ENCODE results near the gene SOD3.

Gene SOD3

DNA sequence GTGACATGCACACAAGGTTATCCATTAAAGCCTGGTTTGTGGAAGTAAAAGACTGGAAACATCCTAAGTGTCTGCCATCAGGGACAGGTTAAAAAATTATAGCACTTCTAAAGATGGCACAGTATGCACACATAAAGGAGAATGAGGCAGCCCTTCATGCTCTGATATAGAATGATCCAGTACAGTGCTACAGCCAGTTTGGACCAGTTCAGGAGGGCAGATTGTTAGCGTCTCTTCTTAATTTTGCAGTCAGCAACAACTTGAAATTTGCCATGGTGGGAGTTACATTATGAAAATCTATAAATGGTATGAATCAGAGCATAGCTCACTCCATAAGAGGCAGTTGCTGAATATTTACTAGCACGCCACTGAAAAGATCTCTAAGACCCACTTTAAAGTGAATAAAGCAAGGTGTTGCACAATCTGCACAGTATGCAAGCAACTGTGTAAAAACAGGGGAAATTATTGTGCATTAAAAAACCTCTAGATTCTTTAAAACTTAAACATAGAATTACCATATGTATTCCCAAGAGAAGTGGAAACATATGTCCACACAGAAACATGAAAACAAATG, 20.3 kb upstream of the SOD3 start:
- DNase-seq, result no peak

DNA sequence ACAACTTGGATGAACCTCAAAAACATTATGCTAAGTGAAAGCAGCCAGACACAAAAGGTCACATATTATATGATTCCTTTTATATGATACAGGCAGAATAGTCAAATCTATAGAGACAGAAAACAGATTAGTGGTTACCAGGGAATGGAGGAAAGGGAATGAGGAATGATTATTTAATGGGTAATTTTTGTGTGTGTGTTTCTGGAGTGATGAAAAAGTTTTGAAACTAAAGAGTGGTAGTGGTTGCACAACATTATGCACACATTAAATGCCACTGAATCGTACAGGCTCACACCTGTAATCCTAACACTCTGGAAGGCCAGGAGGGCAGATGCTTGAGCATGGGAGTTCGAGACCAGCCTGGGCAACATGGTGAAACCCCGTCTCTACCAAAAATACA, 19.6 kb upstream of the SOD3 start:
- no peak for DNase-seq

DNA sequence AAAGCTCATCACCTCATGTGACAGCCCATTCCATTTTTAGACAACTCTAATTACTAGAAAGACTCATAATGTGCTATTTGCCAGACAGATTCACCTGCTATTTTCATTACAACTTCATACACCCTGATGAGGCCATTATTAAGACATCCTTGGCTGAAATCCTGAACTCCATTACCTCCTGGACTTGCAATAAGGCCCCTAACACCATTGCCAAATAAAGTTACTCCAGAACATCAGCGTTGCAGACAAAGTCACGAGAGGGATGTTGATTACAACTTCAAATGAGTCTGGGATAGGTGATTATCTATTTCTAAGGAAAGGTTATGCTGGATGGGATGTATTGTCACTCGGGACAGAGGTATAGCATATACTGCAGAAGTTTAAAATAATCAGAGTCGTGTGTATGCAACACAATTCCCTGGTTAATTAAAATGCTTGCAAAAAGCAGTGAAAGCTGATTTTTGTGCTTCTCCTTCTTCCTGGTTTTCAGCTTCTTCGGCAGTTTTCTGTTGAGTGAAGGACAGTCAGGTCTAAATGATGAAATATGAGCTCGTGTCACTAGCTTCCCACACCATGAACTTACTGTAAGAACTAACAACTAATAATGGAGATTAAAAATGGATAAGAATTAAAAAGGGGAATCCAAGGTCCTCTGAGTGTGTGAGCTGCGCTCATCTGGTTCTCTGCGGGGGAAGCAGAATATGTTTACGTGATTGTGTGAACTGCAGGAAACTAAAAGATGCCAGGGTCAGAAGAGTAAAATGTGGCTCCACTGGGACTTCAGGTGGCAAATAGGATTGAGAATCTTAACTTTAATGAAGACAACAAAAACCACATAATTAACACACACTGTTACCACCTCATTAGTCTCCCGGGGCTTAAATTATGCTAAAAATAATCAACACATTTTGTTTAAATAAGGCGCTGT, 17.6 kb upstream of the SOD3 start:
- no peak for DNase-seq

DNA sequence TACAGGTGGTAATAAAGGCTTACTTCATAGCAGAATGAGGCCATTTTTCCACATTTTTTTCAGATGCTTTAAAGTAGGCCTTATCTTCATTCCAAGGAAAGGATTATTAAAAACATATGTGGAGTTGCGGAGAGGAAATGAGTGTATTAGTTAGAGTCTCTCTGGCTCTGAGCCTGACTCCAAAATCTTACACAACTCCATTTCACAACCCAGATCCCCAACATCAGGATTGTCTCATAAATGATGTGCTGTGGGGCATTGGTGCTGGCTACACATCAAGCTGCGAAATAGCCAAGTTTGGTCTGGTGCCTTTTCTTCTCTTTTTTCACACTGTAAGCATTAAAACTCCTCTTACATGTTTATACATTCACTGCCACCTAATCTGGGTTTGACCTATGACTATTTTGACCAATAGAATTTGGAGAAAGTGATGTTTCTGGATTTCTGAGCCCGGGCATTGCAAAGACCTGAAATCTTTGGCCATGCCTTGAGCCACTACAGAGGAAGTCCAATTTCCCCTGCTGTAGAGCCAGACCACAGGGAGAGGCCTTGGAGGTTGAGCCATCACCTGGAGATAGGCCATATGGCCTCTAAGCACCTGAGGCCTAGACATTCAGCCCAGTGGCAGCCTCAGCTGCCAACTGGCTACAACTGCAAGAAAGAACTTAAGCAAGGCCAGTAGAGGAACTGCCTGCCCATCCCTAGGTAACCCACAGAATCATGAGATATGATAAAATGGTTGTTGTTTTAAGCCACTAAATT, 16.7 kb upstream of the SOD3 start:
- DNase-seq, result no peak

DNA sequence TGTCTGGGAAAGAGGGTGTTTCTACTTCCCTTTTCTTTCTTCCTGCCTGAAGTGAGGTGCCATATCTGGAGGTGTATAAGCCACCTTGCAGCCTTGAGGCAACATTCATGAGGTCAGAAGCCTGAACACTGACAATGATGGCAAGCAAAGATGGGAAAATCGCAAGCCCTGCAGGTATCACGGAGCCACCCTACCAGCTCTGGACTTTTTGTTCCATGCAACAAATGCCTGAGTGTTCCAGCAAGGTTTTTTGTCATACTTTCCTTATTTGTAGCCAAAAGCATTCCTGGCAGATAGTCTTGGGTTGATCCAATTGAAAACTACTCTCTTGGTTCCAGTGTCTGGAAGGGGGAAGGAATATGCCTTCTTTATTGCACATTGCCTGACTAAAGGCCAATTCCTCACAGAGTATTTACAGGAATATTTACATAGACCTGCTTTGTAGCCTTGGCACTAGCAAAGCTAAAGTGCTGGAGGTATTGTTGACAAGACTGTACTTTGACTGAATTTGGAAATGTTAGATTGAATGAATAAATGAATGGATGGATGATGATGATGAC, 14.4 kb upstream of the SOD3 start:
- no peak for DNase-seq

DNA sequence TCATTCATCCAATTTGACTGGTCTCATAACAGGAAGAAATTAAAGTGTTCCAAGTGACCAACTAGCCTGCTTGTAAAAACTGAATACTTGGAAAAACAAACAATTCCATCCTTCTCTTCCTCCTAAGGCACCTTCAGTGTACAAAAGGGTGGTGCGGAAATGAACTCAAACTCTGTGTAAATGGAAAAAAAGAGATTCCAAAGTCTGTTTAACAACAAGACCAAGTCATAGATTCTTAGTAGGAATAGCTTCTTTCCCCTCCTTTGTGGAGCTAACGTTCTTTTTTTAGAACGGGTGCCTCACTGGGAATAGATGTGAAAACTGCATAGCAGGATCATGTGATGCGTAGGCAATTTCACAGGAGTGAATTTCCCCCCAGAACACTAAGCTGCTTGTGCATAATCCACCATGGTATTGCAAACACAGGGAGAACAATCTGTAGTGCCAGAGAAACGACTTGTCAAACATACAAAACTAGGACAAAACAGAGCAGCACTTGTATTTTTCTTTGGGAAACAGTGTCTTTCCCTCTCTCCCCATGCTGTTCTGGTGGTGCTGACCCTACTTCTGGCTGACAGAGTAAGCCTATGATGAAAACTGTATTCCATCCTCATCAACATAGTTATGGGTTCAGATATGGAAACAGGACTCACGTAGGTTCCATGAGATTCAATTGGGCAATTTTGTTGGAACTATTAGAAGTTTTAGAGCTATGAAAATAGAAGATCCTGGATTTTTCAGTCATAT, 13.2 kb upstream of the SOD3 start:
- DNase-seq, result peak in 1 of 51 donors; percentile 7

DNA sequence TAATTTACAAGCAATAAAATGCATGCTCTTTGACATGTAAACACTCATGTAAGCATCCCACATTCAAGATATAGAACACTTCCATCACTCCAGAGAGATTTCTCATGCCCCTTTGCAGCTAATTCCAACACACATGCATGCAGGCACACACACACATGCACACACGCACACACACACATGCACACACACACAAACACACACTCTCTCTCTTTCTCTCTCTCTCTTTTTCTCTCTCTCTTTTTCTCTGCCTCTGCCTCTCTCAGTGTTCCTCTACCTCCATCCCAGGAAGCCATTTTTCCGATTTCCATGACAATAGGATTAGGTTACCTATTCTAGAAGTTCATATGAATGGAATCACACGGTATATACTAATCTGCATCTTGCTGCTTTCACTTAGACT, 11.9 kb upstream of the SOD3 start:
- DNase-seq, result no peak

DNA sequence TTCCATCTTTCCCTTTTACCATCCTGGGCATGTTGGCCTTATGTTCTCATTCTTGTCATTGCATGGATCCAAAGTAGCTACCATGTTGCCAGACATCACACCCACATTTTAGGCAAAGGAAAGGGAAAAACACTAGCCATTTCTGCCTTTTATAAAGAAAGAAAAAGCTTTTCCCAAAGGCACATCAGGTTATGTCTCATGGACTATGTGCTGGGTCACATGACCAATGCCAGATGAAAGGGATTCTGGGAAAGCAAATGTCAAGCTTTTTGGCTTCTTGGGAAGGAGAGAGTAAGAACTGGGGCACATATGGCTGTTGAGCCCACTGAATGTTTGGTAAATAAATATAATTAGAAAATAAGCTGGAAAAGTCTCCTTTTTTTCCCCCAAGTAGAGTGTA, 4.3 kb upstream of the SOD3 start:
- DNase-seq, result no peak

DNA sequence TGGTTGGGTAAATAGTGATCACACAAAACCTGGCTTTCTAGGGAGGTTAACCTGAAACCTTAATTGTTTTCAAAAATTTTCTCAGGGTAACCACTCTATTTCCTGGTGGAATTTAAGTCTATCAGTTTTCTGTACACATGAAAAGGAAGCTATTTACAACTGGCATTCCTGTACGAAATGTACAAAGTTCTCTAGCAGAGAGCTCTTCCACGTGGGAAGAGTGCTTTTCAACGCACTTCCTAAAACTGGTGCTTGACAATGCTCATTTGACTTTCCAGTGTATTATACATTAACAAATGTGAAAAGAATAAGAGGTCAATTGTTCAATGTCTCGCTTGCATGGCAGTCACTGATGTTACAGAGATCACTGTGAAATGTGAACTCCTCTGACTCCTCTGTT, 2.8 kb upstream of the SOD3 start:
- no peak for DNase-seq

DNA sequence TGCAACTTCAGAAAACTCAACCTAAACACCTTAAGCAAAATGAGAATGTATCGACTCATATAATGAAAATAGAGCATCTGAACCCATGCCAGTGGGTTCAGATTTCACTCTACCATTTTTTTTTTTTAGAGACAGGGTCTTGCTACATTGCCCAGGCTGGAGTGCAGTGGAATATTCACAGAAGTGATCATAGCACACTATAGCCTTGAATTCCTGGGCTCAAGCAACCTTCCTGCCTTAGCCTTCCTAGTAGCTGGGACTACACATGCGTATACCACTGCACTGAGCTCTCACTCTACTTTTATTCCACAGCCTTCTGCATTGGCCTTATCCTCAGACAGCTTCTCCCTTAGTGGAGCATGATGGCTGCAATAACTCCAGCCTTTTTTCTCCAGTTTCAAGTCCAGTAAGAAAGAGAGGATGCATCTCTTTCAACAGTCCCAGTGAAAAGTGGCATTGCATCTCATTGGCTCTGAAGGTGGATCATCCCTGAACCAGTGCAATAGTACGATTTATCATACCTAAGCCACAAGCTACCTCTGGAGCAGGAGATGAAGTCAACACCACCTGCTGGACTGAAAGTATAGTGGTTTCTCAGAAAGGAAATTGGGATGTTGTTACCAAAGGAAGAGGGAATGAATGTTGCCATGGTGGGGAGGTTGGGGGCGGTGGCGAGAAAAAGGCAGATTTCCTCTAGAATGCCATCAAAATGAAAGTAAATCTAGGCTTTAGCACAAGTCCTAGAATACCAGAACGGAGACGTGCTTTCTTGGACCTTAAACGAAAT, 2.0 kb upstream of the SOD3 start:
- no peak for DNase-seq

DNA sequence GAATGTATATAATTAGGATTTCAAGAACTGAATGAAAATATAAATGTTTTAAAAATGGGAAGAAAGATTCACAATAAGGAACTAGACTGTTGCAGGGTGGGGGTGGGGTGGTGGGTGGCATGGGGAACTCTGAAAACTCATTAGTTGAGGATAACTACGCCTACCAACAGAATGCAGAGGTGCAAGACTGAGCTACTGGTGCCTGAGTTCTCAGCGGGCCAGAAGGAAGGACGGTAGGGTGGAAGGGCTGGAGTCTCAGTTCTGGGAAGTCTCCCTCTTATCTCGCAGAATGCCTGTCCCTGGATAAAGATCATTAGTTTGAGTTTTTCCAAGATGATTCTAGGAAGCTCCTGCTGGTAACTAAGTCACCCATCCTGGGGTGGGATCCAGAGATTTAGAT, 1.3 kb upstream of the SOD3 start:
- DNase-seq, result no peak

DNA sequence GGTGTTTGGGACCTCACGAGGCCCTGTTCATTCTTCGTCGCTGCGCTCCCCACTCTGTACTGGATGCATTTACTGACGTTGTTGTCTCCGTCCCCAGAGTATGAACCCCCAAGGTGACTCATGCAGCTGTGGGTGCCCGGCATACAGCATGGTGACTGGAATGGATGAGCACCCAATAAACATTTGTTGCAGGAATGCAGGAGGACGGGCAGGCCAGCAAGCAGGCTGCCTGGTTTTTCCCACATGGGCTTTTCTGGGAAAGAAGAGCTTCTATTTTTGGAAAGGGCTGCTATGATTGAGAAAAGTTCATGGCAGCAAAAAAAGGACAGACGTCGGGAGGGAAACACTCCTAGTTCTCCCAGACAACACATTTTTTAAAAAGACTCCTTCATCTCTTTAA, 893 bp upstream of the SOD3 start:
- DNase-seq, result peak in 7 of 51 donors; percentile 5 to 50 (median 16)

DNA sequence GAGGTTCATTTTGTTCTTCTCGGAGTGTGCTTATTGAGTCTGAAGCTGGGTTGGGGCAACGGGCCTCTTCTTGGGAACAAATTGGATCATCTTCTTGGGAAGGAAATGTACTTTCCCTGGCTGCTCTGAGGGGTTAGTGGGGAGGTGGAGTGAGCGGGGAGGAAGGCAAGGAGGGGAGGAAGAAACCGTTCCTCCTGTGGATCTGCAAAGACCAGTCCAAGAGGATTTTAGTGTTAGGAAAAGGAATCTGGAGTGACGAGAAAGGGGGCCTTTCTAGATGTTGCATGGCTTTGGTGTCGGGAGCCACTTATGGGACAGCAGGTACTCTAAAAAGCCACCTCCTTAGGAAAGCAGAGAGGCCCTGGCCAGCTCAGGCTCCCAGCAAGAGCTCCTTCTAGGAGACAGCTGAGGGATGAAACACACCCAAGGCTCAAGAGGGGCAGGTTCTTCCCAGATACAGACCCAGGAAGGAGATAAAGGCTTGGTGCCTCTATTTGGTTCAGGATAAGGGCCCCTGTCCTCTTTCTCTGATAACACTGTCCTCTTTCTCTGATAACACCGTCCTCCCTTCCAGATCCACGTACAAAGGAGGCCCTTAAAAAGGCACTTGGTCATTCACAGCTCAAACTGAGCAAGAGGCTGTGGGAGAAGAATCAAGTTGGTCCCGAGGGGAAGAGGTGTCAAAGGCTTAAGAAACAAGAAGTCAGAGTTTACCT, 451 bp downstream of the SOD3 start:
- no peak for DNase-seq

DNA sequence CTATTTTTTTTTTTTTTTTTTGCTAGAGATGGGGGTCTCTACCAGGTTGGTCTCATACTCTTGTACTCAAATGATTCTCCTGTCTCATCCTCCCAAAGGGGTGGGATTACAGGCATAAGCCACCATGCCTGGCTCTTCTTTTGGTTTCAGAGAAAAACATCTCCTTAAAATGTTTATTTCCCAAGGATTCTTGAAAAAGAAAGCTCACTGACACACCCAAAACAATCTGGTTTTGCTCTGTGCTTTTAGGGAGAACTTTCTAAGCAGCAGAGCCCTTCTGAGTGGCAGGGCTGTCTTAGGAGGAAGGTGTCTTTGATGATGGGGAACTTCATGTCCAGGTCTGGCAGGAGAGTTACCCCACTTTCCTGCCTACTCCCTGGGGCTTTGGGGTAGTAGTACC, 1.2 kb downstream of the SOD3 start:
- no peak for DNase-seq

DNA sequence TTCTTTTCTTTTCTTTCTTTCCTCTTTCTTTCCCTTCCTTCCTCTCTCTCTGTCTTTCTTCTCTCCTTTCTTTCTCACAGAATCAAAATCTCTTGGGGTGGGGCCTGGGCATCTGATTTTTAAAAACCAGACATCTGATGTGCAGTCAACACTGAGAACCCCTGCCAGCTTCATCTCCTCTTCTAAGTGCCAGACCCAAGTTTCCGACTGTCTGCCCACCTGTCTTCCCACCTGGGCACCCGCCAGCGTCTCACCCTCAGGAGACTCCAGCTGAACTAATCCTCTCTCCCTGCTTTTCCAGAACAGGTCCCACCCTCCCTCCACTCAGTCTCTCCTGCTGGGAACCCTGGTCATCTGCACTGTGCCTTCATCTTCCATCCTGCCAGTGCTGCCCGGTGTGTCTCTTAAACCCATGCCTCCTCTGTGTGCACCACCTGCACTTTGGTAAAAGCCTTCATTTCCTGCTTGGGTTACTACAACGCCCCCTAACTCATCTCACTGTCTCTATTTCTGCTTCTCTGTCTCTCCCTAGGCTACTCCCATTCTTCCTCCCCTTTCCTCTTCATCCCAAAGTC, 2.8 kb downstream of the SOD3 start:
- no peak for DNase-seq

DNA sequence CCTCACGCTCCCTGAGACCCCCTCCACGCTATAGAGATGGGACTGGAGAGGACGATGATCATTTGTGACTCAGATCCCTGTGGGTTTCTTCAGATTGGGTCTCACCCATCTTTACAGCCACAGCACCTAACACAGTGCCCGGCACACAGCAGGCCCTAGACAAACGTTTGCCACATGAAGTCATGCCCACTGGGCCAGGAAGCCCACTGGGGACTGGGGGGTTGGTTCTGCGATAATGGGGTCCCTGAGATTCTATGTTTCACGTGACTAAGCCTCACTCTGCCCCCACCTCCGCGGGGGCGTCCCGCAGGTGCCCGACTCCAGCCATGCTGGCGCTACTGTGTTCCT, 3.8 kb downstream of the SOD3 start:
- no peak for DNase-seq

DNA sequence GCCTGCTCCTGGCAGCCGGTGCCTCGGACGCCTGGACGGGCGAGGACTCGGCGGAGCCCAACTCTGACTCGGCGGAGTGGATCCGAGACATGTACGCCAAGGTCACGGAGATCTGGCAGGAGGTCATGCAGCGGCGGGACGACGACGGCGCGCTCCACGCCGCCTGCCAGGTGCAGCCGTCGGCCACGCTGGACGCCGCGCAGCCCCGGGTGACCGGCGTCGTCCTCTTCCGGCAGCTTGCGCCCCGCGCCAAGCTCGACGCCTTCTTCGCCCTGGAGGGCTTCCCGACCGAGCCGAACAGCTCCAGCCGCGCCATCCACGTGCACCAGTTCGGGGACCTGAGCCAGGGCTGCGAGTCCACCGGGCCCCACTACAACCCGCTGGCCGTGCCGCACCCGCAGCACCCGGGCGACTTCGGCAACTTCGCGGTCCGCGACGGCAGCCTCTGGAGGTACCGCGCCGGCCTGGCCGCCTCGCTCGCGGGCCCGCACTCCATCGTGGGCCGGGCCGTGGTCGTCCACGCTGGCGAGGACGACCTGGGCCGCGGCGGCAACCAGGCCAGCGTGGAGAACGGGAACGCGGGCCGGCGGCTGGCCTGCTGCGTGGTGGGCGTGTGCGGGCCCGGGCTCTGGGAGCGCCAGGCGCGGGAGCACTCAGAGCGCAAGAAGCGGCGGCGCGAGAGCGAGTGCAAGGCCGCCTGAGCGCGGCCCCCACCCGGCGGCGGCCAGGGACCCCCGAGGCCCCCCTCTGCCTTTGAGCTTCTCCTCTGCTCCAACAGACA, 4.4 kb downstream of the SOD3 start:
- DNase-seq, result peak in 1 of 51 donors; percentile 4

DNA sequence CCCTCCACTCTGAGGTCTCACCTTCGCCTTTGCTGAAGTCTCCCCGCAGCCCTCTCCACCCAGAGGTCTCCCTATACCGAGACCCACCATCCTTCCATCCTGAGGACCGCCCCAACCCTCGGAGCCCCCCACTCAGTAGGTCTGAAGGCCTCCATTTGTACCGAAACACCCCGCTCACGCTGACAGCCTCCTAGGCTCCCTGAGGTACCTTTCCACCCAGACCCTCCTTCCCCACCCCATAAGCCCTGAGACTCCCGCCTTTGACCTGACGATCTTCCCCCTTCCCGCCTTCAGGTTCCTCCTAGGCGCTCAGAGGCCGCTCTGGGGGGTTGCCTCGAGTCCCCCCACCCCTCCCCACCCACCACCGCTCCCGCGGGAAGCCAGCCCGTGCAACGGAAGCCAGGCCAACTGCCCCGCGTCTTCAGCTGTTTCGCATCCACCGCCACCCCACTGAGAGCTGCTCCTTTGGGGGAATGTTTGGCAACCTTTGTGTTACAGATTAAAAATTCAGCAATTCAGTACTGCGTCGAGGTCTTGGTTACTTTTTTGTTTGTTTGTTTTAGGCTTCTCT, 5.0 kb downstream of the SOD3 start:
- DNase-seq, result no peak

Measured in hypothalamus (tissue), 51 donors.